Measurements from ENCODE around the gene FKBP3. TPM values are rescaled to one million over a fixed set of nuclear protein-coding genes. Genes with fewer than 3 reads are reported as not detected.

Gene FKBP3
- total and polyA plus RNA-seq, 2 of the 4 experiments (the other 2 are of a cell fraction) = 8.6 to 45.3 TPM

DNA sequence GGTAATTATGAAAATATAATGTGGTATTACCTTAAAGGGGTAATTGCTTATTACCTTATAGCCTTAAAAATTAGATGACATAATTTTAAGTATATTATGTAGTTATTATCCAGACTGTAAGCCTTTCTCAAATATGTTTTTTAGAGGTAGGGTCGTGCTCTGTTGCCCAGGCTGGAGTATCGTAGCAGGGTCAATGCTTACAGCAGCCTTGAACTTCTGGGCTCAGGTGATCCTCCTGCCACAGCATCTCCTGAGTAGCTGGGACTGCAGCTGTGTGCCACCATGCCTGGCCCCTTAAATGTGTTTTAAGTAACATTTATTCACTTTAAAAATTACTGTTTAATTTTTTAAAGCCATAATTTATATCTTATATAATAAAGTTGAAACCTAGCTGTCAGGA is 40.0 kb downstream of the FKBP3 start:
- no peak overlapping the region for H3K9ac ChIP-seq (ENCODE audit: low read depth, low read length)
- H3K36me3 ChIP-seq (ENCODE audit: control insufficient read depth, insufficient read depth, low read length) = peaks cover 12% of the 10 kb centered on the region
- H4K20me1 ChIP-seq (ENCODE audit: insufficient read depth, low read length) = peaks cover 37% of the 10 kb centered on the region
- H3K4ac ChIP-seq (ENCODE audit: low read depth, low read length) = no peak overlapping the region
- H3K4me2 ChIP-seq (ENCODE audit: low read depth, low read length) = no peak overlapping the region
- ATAC-seq (ENCODE audit: low read depth) (no peak), DNase-seq (no peak)
- peaks cover 2% of the 10 kb centered on the region; the same call in 1 of the 2 replicates for H3K4me1 ChIP-seq (ENCODE audit: control insufficient read depth, insufficient read depth, low read length)
- no TSS peak for BruUV-seq (replicated peaks)
- no peak overlapping the region for H3K4me3 ChIP-seq (ENCODE audit: insufficient read depth, low read depth, low read length)
- no peak overlapping the region for H2BK15ac ChIP-seq (ENCODE audit: low read depth, low read length)
- in situ Hi-C loops (cut with MboI; ENCODE audit: low sequenced_read_pairs) = no loop called here
- H2AK5ac ChIP-seq (ENCODE audit: low read depth, low read length) = no peak overlapping the region
- H2BK120ac ChIP-seq (ENCODE audit: low read depth, low read length) = no peak overlapping the region
- no peak overlapping the region for H3K56ac ChIP-seq (ENCODE audit: extremely low read depth, insufficient read depth, low read length)
- no peak overlapping the region for H3K18ac ChIP-seq (ENCODE audit: low read depth, low read length)
- ChIA-PET CTCF (interaction anchor here (0.7 kb wide), 1 partner anchor 34 kb away, joined by 3 read pairs; no protein-coding TSS in a partner anchor), POLR2A (ENCODE audit: unreplicated experiment) (no interaction called here)
- TF ChIP-seq CHD1 (IDR thresholded peaks at IDR 0.05; ENCODE audit: low read depth, low read length) (no peak), NFE2L2 (IDR thresholded peaks at IDR 0.05; ENCODE audit: low read depth, low read length) (no peak), MAFK (IDR thresholded peaks at IDR 0.05; ENCODE audit: low read depth, low read length) (no peak), POLR2A (IDR thresholded peaks at IDR 0.05; ENCODE audit: low read depth, low read length) (no peak), SMC3 (IDR thresholded peaks at IDR 0.05; ENCODE audit: low read depth, low read length) (no peak)
- TF ChIP-seq, protein P1, sequence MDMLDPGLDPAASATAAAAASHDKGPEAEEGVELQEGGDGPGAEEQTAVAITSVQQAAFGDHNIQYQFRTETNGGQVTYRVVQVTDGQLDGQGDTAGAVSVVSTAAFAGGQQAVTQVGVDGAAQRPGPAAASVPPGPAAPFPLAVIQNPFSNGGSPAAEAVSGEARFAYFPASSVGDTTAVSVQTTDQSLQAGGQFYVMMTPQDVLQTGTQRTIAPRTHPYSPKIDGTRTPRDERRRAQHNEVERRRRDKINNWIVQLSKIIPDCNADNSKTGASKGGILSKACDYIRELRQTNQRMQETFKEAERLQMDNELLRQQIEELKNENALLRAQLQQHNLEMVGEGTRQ (IDR thresholded peaks at IDR 0.05; ENCODE audit: low read depth, low read length) = no peak
- TF ChIP-seq, protein P2, sequence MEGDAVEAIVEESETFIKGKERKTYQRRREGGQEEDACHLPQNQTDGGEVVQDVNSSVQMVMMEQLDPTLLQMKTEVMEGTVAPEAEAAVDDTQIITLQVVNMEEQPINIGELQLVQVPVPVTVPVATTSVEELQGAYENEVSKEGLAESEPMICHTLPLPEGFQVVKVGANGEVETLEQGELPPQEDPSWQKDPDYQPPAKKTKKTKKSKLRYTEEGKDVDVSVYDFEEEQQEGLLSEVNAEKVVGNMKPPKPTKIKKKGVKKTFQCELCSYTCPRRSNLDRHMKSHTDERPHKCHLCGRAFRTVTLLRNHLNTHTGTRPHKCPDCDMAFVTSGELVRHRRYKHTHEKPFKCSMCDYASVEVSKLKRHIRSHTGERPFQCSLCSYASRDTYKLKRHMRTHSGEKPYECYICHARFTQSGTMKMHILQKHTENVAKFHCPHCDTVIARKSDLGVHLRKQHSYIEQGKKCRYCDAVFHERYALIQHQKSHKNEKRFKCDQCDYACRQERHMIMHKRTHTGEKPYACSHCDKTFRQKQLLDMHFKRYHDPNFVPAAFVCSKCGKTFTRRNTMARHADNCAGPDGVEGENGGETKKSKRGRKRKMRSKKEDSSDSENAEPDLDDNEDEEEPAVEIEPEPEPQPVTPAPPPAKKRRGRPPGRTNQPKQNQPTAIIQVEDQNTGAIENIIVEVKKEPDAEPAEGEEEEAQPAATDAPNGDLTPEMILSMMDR (conservative IDR thresholded peaks at IDR 0.05; ENCODE audit: low read depth, low read length) = no peak
- no peak overlapping the region for H2AFZ ChIP-seq (replicated peaks; ENCODE audit: low read length, poor library complexity)
- H3K27me3 ChIP-seq (ENCODE audit: control insufficient read depth, insufficient read depth, low read length) = no peaks in the 10 kb centered on the region
- no peak overlapping the region for H4K91ac ChIP-seq (ENCODE audit: insufficient read depth, low read depth, low read length)
- intact Hi-C loops (cut with micrococcal nuclease) = no loop called here
- no peak overlapping the region for H3K27ac ChIP-seq (ENCODE audit: insufficient read depth, low read length)
- H4K8ac ChIP-seq (ENCODE audit: low read depth in 2 of 2, low read length in 2 of 2) = no peak overlapping the region
- dilution Hi-C loops (cut with HindIII; ENCODE audit: low sequenced_read_pairs, unreplicated experiment) = no loop called here
- H3K9me3 ChIP-seq (ENCODE audit: control insufficient read depth, insufficient read depth, low read length) = no peaks in the 10 kb centered on the region
- no peak overlapping the region for H2AK9ac ChIP-seq (replicated peaks; ENCODE audit: low read depth, low read length, poor library complexity)
- no CpG with 5 or more reads among the region's 2 CpGs for WGBS, 2 experiments (ENCODE audit: extremely low coverage in 2 of 2, insufficient read length in 1 of 2)
- H2BK20ac ChIP-seq (ENCODE audit: low read depth, low read length) = no peak overlapping the region
- H4K5ac ChIP-seq (ENCODE audit: low read depth, low read length) = no peak overlapping the region
- H3K9me1 ChIP-seq (ENCODE audit: insufficient read depth, low read length) = peaks cover 6% of the 10 kb centered on the region
- H2BK5ac ChIP-seq (ENCODE audit: low read depth, low read length, poor library complexity, severe bottlenecking) = no peak overlapping the region
- H3K14ac ChIP-seq (replicated peaks; ENCODE audit: low read depth, low read length) = no peak overlapping the region
- H3K79me1 ChIP-seq (ENCODE audit: low read depth in 1 of 2, low read length in 2 of 2) = peaks cover 16 to 30% of the 10 kb centered on the region in 2 experiments
- H3K23ac ChIP-seq (ENCODE audit: low read depth, low read length) = no peak overlapping the region
